Stomach smooth muscle (tissue), 2 donors: ENCODE results near the gene DST.

Source experiments
- H3K27ac ChIP-seq: one replicate; pipeline ENCODE4 v1.7.0; 2013; ENCODE audit warnings: mild to moderate bottlenecking, low read length, inconsistent platforms
- H3K27me3 ChIP-seq, 2 donors: one replicate each; pipeline ENCODE4 v1.7.0; 2013; ENCODE audit warnings: low read length in 2 of 2; ENCODE audit not compliant: insufficient read depth in 2 of 2, control insufficient read depth in 1 of 2
- H3K36me3 ChIP-seq, 2 donors: one replicate each; pipeline ENCODE4 v1.7.0; 2013; ENCODE audit warnings: low read length in 2 of 2; ENCODE audit not compliant: control insufficient read depth in 2 of 2, insufficient read depth in 2 of 2
- H3K4me1 ChIP-seq: one replicate; pipeline ENCODE4 v1.7.0; 2013; ENCODE audit warnings: low read length; ENCODE audit not compliant: control insufficient read depth, insufficient read depth
- H3K4me3 ChIP-seq, 2 donors: one replicate each; pipeline ENCODE4 v1.7.0; 2013; ENCODE audit warnings: low read length in 2 of 2
- H3K9ac ChIP-seq, 2 donors: one replicate each; pipeline ENCODE4 v1.7.0; 2013; ENCODE audit warnings: low read length in 2 of 2, mild to moderate bottlenecking in 1 of 2
- H3K9me3 ChIP-seq, 2 donors: one replicate each; pipeline ENCODE4 v1.7.0; 2013; ENCODE audit warnings: low read length in 2 of 2; ENCODE audit not compliant: control insufficient read depth in 2 of 2
- donor health status: healthy.
- donor health status: Pancreatic carcinoma.

DST gene

DNA sequence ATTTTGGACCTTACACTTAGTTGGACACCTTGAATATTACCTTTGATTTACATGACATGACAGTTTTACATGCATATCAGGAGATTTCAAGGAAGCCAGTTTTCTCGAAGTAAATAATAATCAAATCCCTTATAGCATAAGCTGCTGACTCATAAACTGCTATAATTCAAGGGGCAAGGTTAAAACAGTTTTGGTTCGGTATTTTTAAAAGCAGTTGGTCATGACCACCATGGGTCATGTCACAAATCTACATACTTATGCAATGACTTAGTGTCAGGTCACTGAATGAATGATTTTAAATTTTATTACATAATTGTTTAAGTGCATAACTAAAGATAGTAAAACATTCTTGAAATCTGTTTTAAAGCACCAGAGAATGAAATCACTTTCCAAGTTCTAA is 158.0 kb downstream of the DST start:
- Histone ChIP-seq H3K27me3 (no peaks in the 10 kb centered on the region), H3K4me1 (no peaks in the 10 kb centered on the region), H3K9me3 (no peaks in the 10 kb centered on the region), H3K36me3 (peaks cover 31 to 47% of the 10 kb centered on the region in 2 donors), H3K4me3 (no peak overlapping the region), H3K27ac (no peak overlapping the region), H3K9ac (no peak overlapping the region)

DNA sequence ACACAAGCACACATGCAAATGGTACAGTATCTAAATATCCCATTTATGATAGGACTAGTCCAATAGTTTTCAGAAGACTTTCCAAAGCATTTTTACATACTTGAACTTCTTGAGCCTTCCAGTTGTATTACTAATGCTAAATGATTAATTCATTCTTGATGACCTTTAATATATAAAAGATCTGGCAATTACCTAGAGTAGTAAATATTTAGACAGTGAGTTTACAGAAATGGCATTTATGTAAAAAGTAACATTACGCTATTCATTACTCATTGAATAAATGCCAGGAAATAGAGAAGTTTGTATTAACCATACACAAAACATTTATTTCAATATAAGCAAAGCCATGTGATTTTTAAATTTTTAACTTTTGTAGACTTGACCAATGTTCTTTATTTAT is 158.8 kb downstream of the DST start:
- Histone ChIP-seq H3K9ac (no peak overlapping the region), H3K36me3 (peaks cover 35 to 44% of the 10 kb centered on the region in 2 donors), H3K27me3 (no peaks in the 10 kb centered on the region), H3K9me3 (no peaks in the 10 kb centered on the region), H3K27ac (no peak overlapping the region), H3K4me1 (no peaks in the 10 kb centered on the region), H3K4me3 (no peak overlapping the region)

DNA sequence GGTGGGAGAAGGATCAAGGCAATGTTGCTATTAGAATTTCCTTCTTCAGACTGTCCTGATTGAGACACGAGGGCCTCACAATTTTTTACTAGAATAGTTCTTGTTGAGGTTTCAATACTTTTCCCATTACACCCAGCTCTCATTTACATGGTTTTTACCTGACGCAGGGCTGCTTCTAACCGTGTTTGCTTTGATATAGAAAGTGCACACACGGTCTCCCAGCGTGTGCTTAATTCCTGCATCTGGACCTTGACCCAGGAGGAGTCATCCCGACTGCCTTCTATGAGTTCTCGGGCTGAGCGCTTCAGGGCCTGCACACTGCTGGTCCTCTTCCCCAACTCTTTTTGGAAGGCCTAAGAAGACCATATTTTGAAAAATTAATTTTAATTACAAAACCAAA is 160.2 kb downstream of the DST start:
- H3K36me3 ChIP-seq: peaks cover 35 to 41% of the 10 kb centered on the region in 2 donors
- no peak overlapping the region for H3K27ac ChIP-seq
- H3K27me3 ChIP-seq: no peaks in the 10 kb centered on the region
- H3K4me1 ChIP-seq: no peaks in the 10 kb centered on the region
- H3K9me3 ChIP-seq: no peaks in the 10 kb centered on the region
- no peak overlapping the region for H3K4me3 ChIP-seq
- no peak overlapping the region for H3K9ac ChIP-seq

DNA sequence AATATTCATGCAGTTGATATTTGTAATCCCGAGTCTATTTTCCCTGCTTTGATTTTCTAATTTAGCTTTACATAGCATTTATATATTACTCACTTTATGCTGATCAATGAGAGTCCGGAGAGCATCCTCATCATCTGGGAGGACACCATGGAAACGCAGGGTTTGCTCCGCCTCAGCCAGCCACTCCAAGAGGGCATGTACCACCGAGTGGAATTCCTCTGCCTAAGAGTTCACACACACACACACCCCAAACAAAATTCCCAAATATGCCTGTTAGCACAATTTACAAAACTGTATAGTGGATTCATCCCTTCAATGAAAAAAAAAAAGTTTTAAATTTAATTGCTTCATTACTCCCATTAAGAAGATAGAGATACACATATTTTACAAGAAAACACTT is 160.7 kb downstream of the DST start:
- H3K9ac ChIP-seq: no peak overlapping the region
- H3K27ac ChIP-seq: no peak overlapping the region
- peaks cover 39 to 40% of the 10 kb centered on the region in 2 donors for H3K36me3 ChIP-seq

DNA sequence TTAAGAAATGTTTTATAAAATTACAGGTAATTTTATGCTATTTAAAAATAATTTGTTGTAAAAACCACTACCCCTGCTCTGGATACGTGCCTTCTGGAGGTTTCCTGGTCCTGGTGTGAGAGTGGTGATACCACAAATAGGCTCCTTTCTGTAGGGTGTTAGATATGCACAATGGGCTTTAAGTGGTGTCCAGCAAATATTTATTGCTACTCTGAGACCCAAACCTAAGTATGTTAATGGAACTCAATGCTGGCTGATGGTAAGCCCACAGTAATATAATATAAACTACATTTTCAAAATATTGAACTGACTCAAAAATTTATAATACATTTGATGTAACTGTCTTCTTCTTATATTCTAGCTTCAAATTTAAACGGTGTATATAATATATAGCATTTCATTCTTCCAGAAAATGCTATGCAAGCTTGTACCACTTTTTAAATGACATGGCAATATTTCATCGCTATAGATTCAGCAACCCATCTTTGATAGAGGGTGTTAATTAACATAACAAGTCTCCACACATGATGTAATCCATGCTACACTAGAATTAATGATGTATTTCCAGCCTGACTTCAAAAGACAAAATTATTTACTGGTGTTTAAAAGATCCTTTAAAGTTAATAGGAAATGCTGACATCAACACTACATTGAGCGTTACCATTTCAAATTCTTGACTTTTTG is 161.9 kb downstream of the DST start:
- Histone ChIP-seq H3K9me3 (no peaks in the 10 kb centered on the region), H3K4me1 (peaks cover 5% of the 10 kb centered on the region), H3K36me3 (peaks cover 39 to 42% of the 10 kb centered on the region in 2 donors), H3K9ac (no peak overlapping the region), H3K27ac (no peak overlapping the region), H3K27me3 (no peaks in the 10 kb centered on the region), H3K4me3 (no peak overlapping the region)

More for the DNA sequence above, 160.7 kb downstream of the DST start:
- Histone ChIP-seq H3K4me3 (no peak overlapping the region), H3K4me1 (no peaks in the 10 kb centered on the region), H3K9me3 (no peaks in the 10 kb centered on the region), H3K27me3 (no peaks in the 10 kb centered on the region)

DNA sequence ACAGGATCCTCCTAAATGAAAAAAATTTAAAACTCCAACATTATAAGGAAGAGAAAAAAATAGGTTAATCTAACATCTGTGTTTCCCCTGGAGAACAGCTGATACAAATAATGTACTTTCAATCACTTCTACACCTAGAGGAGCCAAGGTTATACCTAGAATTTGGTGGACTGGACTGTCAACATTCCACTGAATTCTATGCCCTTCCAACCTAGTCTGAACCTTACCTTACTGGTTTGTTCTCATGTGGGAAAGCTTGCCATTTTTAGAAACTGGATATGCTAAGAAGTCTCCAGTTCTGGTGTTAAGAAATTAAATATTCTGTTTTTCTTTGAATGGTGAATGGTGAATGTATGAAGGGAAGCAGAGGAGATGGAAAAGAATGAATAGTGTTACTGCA is 162.4 kb downstream of the DST start:
- H3K36me3 ChIP-seq: peaks cover 42 to 47% of the 10 kb centered on the region in 2 donors

DNA sequence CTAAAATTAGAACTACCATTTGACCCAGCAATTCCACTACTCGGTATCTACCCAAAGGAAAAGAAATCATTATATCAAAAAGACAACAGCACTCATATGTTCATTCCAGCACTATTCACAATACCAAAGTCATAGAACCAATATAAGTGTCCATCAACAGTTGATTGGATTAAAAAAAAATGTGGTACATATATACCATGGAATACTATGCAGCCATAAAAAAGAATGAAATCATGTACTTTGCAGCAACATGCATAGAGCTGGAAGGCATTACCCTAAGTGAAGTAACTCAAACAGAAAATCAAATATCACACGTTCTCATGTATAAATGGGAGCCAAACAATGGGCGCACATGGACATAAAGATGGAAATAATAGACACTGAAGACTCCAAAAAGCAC is 163.3 kb downstream of the DST start:
- H3K36me3 ChIP-seq: peaks cover 43 to 48% of the 10 kb centered on the region in 2 donors
- H3K9me3 ChIP-seq: no peaks in the 10 kb centered on the region
- no peak overlapping the region for H3K4me3 ChIP-seq
- H3K27ac ChIP-seq: no peak overlapping the region
- H3K27me3 ChIP-seq: no peaks in the 10 kb centered on the region
- H3K4me1 ChIP-seq: peaks cover 5% of the 10 kb centered on the region
- H3K9ac ChIP-seq: no peak overlapping the region

More for the DNA sequence above, 162.4 kb downstream of the DST start:
- peaks cover 5% of the 10 kb centered on the region for H3K4me1 ChIP-seq
- H3K4me3 ChIP-seq: no peak overlapping the region
- H3K9me3 ChIP-seq: no peaks in the 10 kb centered on the region
- H3K27ac ChIP-seq: no peak overlapping the region
- H3K9ac ChIP-seq: no peak overlapping the region
- H3K27me3 ChIP-seq: no peaks in the 10 kb centered on the region

DNA sequence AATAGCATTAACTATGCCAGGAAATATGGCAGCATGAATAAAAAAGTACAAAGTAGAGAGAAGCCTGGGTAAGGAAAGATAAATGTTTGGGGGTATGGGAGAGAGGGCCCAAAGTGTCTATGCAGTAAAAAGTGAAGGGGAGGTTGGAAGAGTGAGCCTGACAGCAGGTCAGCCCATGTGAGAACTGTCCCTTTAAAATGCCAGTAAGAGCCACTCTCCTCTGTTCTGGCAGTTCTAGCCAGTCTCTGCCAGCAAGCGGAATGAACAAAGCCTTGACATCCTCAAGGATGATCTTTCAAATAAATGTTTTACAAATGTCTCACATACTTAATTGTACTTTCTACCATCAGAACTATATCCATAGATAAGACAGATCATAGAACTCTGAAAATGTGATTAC is 164.5 kb downstream of the DST start:
- no peak overlapping the region for H3K27ac ChIP-seq
- H3K4me3 ChIP-seq: no peak overlapping the region
- H3K36me3 ChIP-seq: peaks cover 45 to 52% of the 10 kb centered on the region in 2 donors
- H3K4me1 ChIP-seq: peaks cover 5% of the 10 kb centered on the region
- H3K27me3 ChIP-seq: no peaks in the 10 kb centered on the region
- H3K9me3 ChIP-seq: no peaks in the 10 kb centered on the region
- no peak overlapping the region for H3K9ac ChIP-seq

DNA sequence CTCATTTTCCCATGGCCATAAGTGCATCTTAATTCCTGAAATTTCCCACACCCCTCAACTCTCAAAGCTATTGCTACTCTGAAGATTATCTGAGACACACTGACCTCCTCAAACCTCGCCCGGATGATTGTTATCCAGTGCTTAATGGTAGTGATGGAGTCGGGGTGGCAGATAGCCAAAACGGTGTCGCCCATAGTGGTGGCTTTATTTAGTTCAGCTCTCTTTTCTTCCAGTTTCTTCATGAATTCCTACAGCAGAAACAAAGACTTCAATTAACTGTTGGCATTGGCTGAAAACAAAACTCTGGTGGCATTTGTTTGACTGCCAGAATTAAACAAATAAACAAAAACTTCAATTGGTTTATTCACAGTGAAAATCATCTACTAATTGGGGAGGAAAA is 165.4 kb downstream of the DST start:
- Histone ChIP-seq H3K36me3 (peaks cover 45 to 53% of the 10 kb centered on the region in 2 donors), H3K27me3 (no peaks in the 10 kb centered on the region), H3K27ac (no peak overlapping the region), H3K9ac (no peak overlapping the region), H3K9me3 (no peaks in the 10 kb centered on the region), H3K4me3 (no peak overlapping the region), H3K4me1 (peaks cover 5% of the 10 kb centered on the region)

DNA sequence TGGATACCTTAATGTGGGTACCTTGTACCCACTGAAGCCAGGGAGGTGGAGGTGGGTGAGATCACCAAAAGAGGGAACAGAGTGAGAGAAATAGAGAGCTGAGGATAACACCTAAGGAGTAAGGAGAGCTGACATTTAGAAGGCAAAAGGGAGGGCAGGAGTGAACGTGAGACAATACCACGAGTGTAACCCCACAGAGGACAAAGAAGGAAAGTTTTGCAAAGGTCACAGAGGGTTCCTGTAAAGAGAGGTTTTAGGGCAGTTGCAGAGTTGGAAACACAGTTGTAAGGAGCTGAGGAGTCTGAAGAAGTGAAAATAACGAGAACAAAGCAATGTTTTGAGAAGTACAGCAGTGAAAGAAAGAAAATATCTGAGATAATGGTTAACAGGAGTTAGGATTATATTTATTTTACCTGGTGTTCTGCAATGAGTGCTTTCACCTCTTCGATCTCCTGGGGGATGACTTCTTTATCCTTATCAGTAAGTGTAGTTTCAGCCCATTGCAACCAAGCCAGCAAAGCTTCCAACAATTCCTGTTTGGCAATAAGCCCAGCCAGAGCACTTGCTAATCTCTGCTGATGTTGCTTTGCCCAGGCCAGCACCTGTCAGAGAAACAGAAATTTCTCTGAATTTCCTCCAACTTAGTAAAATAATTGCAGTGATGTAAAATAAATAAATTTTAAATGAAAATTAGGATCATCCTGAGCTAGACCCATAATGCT is 166.8 kb downstream of the DST start:
- Histone ChIP-seq H3K27ac (no peak overlapping the region), H3K36me3 (peaks cover 44 to 53% of the 10 kb centered on the region in 2 donors)

DNA sequence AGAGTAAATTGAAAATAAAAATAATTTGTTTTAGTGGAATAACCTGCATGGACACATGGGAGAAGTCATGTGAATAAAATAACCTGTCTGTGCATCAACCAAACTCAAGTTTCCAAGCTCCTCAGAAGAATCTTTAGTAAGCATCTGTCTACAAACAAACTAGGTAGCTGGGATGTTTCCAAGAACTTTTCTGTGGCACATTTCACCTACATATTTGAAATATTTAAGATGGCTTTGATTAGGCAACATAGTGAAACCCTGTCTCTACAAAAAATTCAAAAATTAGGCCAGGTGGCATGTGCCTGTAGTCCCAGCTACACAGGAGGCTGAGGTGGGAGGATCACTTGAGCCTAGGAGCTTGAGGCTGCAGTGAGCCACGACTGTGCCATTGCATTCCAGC is 168.2 kb downstream of the DST start:
- H3K36me3 ChIP-seq: peaks cover 46 to 54% of the 10 kb centered on the region in 2 donors
- H3K9me3 ChIP-seq: no peaks in the 10 kb centered on the region

More for the DNA sequence above, 166.8 kb downstream of the DST start:
- Histone ChIP-seq H3K9me3 (no peaks in the 10 kb centered on the region), H3K4me1 (peaks cover 5% of the 10 kb centered on the region), H3K9ac (no peak overlapping the region), H3K27me3 (no peaks in the 10 kb centered on the region), H3K4me3 (no peak overlapping the region)

More for the DNA sequence above, 168.2 kb downstream of the DST start:
- peaks cover 5% of the 10 kb centered on the region for H3K4me1 ChIP-seq
- H3K27ac ChIP-seq: no peak overlapping the region
- H3K27me3 ChIP-seq: no peaks in the 10 kb centered on the region
- no peak overlapping the region for H3K4me3 ChIP-seq
- no peak overlapping the region for H3K9ac ChIP-seq
